OCI-LY3 (cell line): Measurements from ENCODE around the gene ZNF839.
A peak's percentile ranks its signal among the peaks of the same experiment; 100 is the strongest.
"Not testable (repeated sequence)": the region's sequence is repeated elsewhere in the genome, so short reads cannot be mapped to it uniquely, and the experiment has no call there.

Experiments used
- H2AFZ ChIP-seq: fragments of 200-600, 300-600 bp; shearing (Covaris generic); 2 replicates; pipeline ENCODE4 v1.6.0; 2014; ENCODE audit warnings: antibody characterized with exemption, low read depth, low read length
- H3K27ac ChIP-seq: fragments of 200-600, 300-600 bp; sonication (generic); 2 replicates; pipeline ENCODE4 v1.5.1; 2014; ENCODE audit warnings: mild to moderate bottlenecking, low read length, moderate library complexity, mixed read lengths
- H3K27me3 ChIP-seq: fragments of 200-600, 300-600 bp; sonication (generic); 2 replicates; pipeline ENCODE4 v1.6.1; 2014; ENCODE audit warnings: low read depth, low read length, mixed read lengths
- H3K36me3 ChIP-seq: fragments of 200-600, 300-600 bp; sonication (generic); replicated peaks from 2 replicates; pipeline ENCODE3; 2014; ENCODE audit warnings: low read depth, low read length, mixed read lengths
- H3K4me1 ChIP-seq: fragments of 300-600, 200-600 bp; sonication (generic); 2 replicates; pipeline ENCODE4 v1.6.1; 2014; ENCODE audit warnings: low read length, mixed read lengths
- H3K4me2 ChIP-seq: fragments of 200-600, 300-600 bp; sonication (generic); 2 replicates; pipeline ENCODE4 v1.6.1; 2014; ENCODE audit warnings: low read length, mixed read lengths
- H3K4me3 ChIP-seq: fragments of 300-600, 200-600 bp; sonication (generic); 2 replicates; pipeline ENCODE4 v1.5.1; 2014; ENCODE audit warnings: antibody characterized with exemption, mild to moderate bottlenecking, low read length, moderate library complexity
- H3K79me2 ChIP-seq: fragments of 300-600, 200-600 bp; shearing (Covaris generic); 2 replicates; pipeline ENCODE4 v1.6.1; 2014; ENCODE audit warnings: mild to moderate bottlenecking, low read length, mixed read lengths
- H3K9ac ChIP-seq: fragments of 300-600, 200-600 bp; shearing (Covaris generic); 2 replicates; pipeline ENCODE4 v1.6.0; 2014; ENCODE audit warnings: mild to moderate bottlenecking, low read length, moderate library complexity
- H3K9me3 ChIP-seq: fragments of 200-600, 300-600 bp; shearing (Covaris generic); 2 replicates; pipeline ENCODE4 v1.6.1; 2014; ENCODE audit warnings: low read length, mixed read lengths; ENCODE audit not compliant: insufficient read depth
- H4K20me1 ChIP-seq: fragments of 200-600, 300-600 bp; sonication (generic); 2 replicates; pipeline ENCODE4 v1.6.1; 2016; ENCODE audit warnings: low read length, mixed read lengths; ENCODE audit not compliant: insufficient read depth
- EZH2phosphoT487 ChIP-seq: fragments of 200-600 bp; shearing (Covaris generic); IDR thresholded peaks from 2 replicates; pipeline ENCODE4 v1.6.1; 2018; ENCODE audit warnings: antibody characterized with exemption, mixed run types, low read depth
- TF ChIP-seq, protein P1 (sequence below): fragments of 200-600, 300-600 bp; sonication (generic); IDR thresholded peaks from 2 replicates; pipeline ENCODE4 v1.5.1; 2014; ENCODE audit warnings: antibody characterized with exemption, low read length, low read depth

The ZNF839 gene

DNA sequence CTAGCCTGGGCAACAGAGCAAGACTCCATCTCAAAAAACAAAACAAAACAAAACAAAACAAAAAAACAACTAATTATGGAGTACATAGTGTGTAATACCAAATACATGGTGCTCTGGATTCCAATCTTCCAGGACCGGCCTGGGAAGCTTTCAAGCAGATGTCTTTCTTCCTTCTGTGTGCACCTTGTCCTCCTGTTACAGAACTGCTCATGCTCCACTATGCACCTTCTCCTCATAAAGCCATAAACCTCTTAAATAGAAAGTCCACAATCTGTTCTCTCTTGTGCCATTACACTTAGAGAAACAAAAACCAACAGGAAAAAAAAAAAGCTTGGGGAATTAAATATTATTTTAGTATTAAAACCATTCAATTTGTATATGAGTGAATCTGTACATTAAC lies 27.1 kb upstream of the ZNF839 start:
- H3K9me3 ChIP-seq, result no peaks in the 10 kb centered on the region
- no peak overlapping the region for H3K9ac ChIP-seq
- no peak for TF ChIP-seq EZH2phosphoT487
- TF ChIP-seq, protein P1, sequence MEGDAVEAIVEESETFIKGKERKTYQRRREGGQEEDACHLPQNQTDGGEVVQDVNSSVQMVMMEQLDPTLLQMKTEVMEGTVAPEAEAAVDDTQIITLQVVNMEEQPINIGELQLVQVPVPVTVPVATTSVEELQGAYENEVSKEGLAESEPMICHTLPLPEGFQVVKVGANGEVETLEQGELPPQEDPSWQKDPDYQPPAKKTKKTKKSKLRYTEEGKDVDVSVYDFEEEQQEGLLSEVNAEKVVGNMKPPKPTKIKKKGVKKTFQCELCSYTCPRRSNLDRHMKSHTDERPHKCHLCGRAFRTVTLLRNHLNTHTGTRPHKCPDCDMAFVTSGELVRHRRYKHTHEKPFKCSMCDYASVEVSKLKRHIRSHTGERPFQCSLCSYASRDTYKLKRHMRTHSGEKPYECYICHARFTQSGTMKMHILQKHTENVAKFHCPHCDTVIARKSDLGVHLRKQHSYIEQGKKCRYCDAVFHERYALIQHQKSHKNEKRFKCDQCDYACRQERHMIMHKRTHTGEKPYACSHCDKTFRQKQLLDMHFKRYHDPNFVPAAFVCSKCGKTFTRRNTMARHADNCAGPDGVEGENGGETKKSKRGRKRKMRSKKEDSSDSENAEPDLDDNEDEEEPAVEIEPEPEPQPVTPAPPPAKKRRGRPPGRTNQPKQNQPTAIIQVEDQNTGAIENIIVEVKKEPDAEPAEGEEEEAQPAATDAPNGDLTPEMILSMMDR, result no peak
- no peaks in the 10 kb centered on the region for H4K20me1 ChIP-seq
- H3K79me2 ChIP-seq, result no peaks in the 10 kb centered on the region
- no peaks in the 10 kb centered on the region for H3K27me3 ChIP-seq
- H3K4me3 ChIP-seq, result no peak overlapping the region
- H2AFZ ChIP-seq, result no peak overlapping the region
- H3K27ac ChIP-seq, result no peak overlapping the region
- H3K4me2 ChIP-seq, result no peak overlapping the region
- H3K4me1 ChIP-seq, result no peaks in the 10 kb centered on the region
- no peaks in the 10 kb centered on the region for H3K36me3 ChIP-seq

DNA sequence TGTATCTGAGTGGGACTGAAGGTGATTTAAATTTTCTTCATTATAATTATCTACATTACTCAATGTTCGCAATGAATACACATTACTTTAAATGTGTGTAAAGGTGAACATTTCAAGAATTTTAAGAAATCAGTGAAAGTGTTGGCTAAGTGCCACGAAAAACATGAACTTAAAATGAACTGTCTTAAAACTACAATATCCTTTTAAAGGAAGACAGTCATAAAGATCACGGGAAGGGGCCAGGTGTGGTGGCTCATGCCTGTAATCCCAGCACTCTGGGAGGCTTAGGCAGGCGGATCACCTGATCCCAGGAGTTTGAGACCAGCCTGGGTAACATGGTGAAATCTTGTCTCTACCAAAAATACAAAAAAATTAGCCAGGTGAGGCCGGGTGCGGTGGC lies 25.8 kb upstream of the ZNF839 start:
- Histone ChIP-seq H3K4me2 (no peak overlapping the region), H3K79me2 (no peaks in the 10 kb centered on the region), H3K36me3 (no peaks in the 10 kb centered on the region), H3K4me1 (no peaks in the 10 kb centered on the region), H3K9me3 (no peaks in the 10 kb centered on the region), H3K27me3 (no peaks in the 10 kb centered on the region), H3K4me3 (no peak overlapping the region), H4K20me1 (no peaks in the 10 kb centered on the region), H3K27ac (no peak overlapping the region), H3K9ac (no peak overlapping the region), H2AFZ (no peak overlapping the region)
- TF ChIP-seq EZH2phosphoT487, result no peak

DNA sequence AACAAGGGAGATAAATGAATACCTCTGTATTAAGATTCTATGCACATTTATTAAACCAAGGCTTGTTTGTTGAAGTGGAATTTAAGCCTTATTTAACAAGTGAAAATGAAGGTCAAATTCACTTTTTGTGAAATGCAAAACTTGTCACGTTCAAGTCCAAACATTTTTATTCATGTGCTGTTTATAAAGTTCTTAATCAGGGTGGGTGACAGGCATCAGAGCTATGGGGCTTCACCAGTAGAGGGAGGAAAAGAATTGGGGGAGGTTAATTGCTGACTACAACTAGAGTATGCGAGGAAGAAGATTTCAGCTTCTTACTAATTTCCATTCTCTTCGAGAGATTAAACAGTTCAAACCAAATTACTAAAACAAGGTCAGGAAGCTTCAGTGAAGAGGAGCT lies 24.3 kb upstream of the ZNF839 start:
- Histone ChIP-seq H3K4me3 (no peak overlapping the region), H3K27ac (no peak overlapping the region), H3K9ac (no peak overlapping the region), H3K79me2 (no peaks in the 10 kb centered on the region), H4K20me1 (no peaks in the 10 kb centered on the region), H3K9me3 (no peaks in the 10 kb centered on the region), H3K36me3 (no peaks in the 10 kb centered on the region), H3K27me3 (no peaks in the 10 kb centered on the region), H3K4me1 (no peaks in the 10 kb centered on the region), H3K4me2 (no peak overlapping the region), H2AFZ (no peak overlapping the region)
- TF ChIP-seq, protein P1, result peak; percentile 39
- no peak for TF ChIP-seq EZH2phosphoT487

DNA sequence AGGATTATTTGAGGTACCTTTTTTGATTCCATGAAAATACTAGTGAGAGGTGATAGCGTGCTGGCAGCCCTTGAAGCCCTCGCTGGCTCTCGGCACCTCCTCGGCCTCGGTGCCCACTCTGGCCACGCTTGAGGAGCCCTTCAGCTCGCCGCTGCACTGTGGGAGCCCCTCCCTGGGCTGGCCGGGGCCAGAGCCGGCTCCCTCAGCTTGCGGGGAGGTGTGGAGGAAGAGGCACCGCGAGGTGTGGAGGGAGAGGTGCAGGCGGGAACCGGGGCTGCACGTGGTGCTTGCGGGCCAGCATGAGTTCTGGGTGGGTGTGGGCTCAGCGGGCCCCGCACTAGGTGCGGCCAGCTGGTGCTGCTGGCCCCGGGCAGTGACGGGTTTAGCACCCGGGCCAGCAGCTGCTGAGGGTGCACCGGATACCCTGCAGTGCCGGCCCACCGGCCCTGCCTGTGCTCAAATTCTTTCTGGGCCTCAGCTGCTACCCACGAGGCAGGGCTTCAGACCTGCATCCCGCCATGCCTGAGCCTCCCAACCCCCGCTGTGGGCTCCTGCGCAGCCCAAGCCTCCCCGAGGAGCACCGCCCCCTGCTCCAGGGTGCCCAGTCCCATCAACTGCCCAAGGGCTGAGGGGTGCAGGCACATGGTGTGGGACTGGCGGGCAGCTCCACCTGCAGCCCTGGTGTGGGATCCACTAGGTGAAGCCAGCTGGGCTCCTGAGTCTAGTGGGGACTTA lies 21.9 kb upstream of the ZNF839 start:
- no peak for TF ChIP-seq EZH2phosphoT487
- H3K27me3 ChIP-seq, result no peaks in the 10 kb centered on the region
- H3K4me2 ChIP-seq, result no peak overlapping the region
- no peak overlapping the region for H3K27ac ChIP-seq
- H3K4me3 ChIP-seq, result no peak overlapping the region
- H3K36me3 ChIP-seq, result no peaks in the 10 kb centered on the region
- H3K9ac ChIP-seq, result no peak overlapping the region
- no peaks in the 10 kb centered on the region for H3K9me3 ChIP-seq
- no peaks in the 10 kb centered on the region for H3K4me1 ChIP-seq
- H3K79me2 ChIP-seq, result no peaks in the 10 kb centered on the region
- H4K20me1 ChIP-seq, result no peaks in the 10 kb centered on the region
- no peak overlapping the region for H2AFZ ChIP-seq

DNA sequence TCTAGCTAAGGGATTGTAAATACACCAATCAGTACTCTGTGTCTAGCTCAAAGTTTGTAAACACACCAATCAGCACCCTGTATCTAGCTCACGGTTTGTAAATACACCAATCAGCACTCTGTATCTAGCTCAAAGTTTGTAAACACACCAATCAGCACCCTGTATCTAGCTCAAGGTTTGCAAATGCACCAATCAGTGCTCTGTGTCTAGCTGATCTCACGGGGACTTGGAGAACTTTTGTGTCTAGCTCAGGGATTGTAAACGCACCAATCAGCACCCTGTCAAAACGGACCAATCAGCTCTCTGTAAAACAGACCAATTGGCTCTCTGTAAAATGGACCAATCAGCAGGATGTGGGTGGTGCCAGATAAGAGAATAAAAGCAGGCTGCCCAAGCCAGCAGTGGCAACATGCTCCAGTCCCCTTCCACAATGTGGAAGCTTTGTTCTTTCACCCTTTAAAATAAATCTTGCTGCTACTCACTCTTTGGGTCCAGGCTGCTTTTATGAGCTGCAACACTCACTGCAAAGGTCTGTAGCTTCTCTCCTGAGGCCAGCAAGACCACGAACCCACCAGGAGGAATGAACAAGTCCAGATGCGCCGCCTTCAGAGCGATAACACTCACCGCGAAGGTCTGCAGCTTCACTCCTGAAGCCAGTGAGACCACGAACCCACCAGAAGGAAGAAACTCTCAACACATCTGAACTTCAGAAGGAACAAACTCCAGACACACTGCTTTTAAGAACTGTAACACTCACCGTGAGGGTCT lies 21.1 kb upstream of the ZNF839 start:
- not testable (repeated sequence) for H3K27ac ChIP-seq, H2AFZ ChIP-seq, H3K79me2 ChIP-seq, H3K9me3 ChIP-seq, H4K20me1 ChIP-seq, H3K4me2 ChIP-seq, H3K36me3 ChIP-seq, H3K4me3 ChIP-seq, H3K9ac ChIP-seq, H3K4me1 ChIP-seq, H3K27me3 ChIP-seq
